ENCODE data around the gene TARBP1.
"Not testable (repeated sequence)": the region's sequence is repeated elsewhere in the genome, so short reads cannot be mapped to it uniquely, and the experiment has no call there.

TARBP1 gene

DNA sequence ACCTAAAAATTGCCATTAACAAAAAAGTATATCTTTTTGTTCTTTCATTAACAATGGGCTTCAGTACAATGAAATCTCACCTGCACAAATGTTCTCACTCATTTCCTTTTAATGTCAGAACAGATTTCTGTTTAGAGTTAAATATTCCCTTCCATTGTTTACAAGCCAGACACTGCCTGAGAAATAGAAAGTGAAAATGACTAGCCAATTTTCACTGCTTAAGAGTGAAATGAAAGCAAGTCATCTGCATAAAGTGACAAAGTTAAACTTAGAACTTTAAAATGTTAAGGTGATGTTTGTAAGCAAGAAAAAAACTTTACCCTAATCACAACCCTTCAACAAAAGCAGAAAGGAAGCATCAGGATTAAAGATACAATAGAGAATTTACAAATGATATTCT lies 78.2 kb downstream of the TARBP1 start:
- TF ChIP-seq ZFX (IDR thresholded peaks at IDR 0.05; ENCODE audit: borderline replicate concordance) (no peak), CTCF (IDR thresholded peaks at IDR 0.05) (no peak)
- no peak overlapping the region for H3K27ac ChIP-seq

DNA sequence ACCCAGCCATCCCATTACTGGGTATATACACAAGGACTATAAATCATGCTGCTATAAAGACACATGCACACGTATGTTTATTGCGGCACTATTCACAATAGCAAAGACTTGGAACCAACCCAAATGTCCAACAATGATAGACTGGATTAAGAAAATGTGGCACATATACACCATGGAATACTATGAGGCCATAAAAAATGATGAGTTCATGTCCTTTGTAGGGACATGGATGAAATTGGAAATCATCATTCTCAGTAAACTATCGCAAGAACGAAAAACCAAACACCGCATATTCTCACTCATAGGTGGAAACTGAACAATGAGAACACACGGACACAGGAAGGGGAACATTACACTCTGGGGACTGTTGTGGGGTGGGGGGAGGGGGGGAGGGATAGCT lies 79.5 kb downstream of the TARBP1 start:
- not testable (repeated sequence) for H3K27ac ChIP-seq

DNA sequence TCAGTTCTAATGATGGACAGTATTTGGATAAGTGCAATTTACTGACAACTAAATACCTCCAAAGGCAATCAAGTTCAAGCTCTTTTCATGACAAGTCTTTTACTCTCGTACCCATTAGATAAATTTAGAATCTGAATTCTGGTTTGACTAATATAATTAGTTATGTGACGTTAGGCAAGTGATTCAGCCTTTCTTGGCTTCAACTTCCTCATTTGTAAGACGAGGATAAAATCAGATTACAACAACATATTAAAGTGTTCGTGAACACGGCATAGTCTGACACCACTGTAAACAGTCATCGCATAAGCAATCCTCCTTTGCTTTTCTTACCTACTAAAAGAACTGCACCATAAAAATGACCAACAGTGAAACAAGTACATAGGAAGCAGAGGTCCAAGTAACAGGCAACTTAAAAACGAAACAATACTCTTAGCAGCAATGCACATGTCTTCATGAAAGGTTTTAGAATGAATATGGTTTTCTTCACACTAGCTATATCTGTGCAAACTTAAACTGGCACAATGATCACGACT lies 80.1 kb downstream of the TARBP1 start:
- no peak overlapping the region for H3K27ac ChIP-seq

GRCh38 chr1:234397732-234398131 lies 81.2 kb downstream of the TARBP1 start:
- H3K27ac ChIP-seq = no peak overlapping the region
- TF ChIP-seq ZFX (IDR thresholded peaks at IDR 0.05; ENCODE audit: borderline replicate concordance) (no peak), CTCF (IDR thresholded peaks at IDR 0.05) (no peak)

More for the DNA sequence above, 80.1 kb downstream of the TARBP1 start:
- no peak for TF ChIP-seq ZFX (IDR thresholded peaks at IDR 0.05; ENCODE audit: borderline replicate concordance)
- no peak for TF ChIP-seq CTCF (IDR thresholded peaks at IDR 0.05)

- H3K27ac ChIP-seq = no peak overlapping the region
- TF ChIP-seq CTCF (IDR thresholded peaks at IDR 0.05) = no peak
- no peak for TF ChIP-seq ZFX (IDR thresholded peaks at IDR 0.05; ENCODE audit: borderline replicate concordance)
These were observed 82.1 kb downstream of the TARBP1 start for GRCh38 chr1:234396871-234397270.

- TF ChIP-seq ZFX (IDR thresholded peaks at IDR 0.05; ENCODE audit: borderline replicate concordance) (no peak), CTCF (IDR thresholded peaks at IDR 0.05) (no peak)
- no peak overlapping the region for H3K27ac ChIP-seq
These were observed 82.9 kb downstream of the TARBP1 start for GRCh38 chr1:234396092-234396491.

DNA sequence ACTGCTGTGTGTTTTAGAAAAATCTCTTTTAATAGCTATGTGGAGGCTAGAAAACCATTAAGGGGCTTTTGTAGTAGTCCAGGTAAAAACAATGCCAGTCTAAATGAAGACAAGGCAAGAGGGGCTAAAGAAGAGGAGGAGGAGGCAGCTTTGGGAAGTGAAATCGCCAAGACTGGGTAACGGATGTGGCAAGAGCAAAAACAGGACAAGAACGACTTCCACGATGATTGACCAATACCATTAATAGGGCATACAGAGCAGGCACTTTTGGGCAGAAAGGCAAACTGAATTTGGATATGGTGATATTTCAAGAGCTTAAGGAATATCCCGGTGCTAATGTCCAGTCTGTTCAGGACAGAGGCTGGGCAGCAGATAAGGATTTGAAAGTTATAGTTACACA lies 83.7 kb downstream of the TARBP1 start:
- no peak overlapping the region for H3K27ac ChIP-seq
- TF ChIP-seq ZFX (IDR thresholded peaks at IDR 0.05; ENCODE audit: borderline replicate concordance) = no peak
- no peak for TF ChIP-seq CTCF (IDR thresholded peaks at IDR 0.05)

DNA sequence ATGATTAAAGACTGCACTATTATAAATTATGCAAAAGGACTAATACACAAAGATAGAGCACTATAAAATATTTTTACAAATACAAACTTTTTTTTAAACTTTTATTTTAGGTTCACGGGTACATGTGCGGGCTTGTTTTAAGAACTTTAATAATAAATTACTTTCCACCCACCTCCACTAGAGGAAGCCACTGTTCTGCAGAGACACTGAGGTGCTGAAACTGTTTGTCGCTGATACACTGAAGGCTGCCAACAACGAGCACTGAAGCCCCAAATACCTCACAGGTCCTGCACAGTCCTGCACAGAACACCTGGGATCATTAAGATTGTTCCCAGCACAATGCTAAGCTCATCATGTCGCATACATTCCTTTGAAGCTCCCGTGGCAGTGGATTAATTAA lies 85.8 kb downstream of the TARBP1 start:
- H3K27ac ChIP-seq = no peak overlapping the region
- peak; percentile 43; the same call in 1 of the 2 replicates for TF ChIP-seq CTCF (IDR thresholded peaks at IDR 0.05)
- TF ChIP-seq ZFX (IDR thresholded peaks at IDR 0.05; ENCODE audit: borderline replicate concordance) = no peak
